ENCODE results near the gene TBC1D14.
"Not testable (repeated sequence)": the region's sequence is repeated elsewhere in the genome, so short reads cannot be mapped to it uniquely, and the experiment has no call there.

Gene TBC1D14

DNA sequence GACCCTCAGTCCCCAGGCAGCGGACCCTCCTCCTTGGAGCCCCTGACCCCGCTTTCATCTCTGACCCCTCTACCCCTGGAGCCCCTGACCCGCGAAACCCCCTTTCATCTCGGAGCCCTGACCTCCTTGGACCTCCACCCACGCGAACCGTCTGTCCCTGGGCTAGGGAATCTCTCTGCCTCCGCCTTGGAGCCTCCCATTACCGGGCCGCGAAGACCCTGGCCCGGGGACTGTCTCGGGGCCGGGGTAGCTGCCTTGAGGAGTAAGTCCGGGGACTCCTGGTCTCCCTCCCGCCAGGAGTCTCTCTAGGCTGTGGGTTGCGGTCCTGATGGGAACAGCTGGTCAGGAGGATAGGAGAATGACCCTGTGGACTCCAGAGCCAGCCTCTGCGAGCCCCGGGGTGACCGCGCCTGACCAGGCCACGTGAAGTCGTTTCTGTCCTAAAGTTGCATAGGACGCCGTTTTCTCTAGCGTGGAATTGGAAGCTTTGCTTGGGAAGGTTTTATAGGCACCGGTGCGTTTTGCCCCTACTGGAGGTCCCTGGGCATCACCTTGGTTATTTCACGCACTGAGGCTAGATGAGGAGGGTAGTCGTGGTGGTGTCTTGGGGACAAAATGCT is 824 bp downstream of the TBC1D14 start:
- Histone ChIP-seq H2AFZ (ENCODE audit: low read depth, low read length, severe bottlenecking) (no peak overlapping the region), H4K20me1 (ENCODE audit: low read depth, low read length) (no peaks in the 10 kb centered on the region), H3K79me2 (ENCODE audit: insufficient read depth, low read length) (no peaks in the 10 kb centered on the region), H3K9me3 (ENCODE audit: insufficient read depth, low read length) (no peaks in the 10 kb centered on the region), H3K4me3 (ENCODE audit: insufficient read depth, low read length, poor library complexity, severe bottlenecking) (peak overlapping the region; percentile 72), H3F3A (ENCODE audit: insufficient read depth) (no peaks in the 10 kb centered on the region), H3K27ac (ENCODE audit: low read depth, low read length) (no peak overlapping the region), H3K4me2 (ENCODE audit: low read depth, low read length, poor library complexity, severe bottlenecking) (peak overlapping the region; percentile 80), H3K9ac (ENCODE audit: low read length) (peak overlapping the region; percentile 72), H3K9me2 (replicated peaks; ENCODE audit: insufficient read depth, low read length) (no peaks in the 10 kb centered on the region), H3K27me3 (ENCODE audit: low read length) (no peaks in the 10 kb centered on the region; the same call in 1 of the 2 replicates), H3K36me3 (ENCODE audit: low read length) (no peaks in the 10 kb centered on the region)
- TF ChIP-seq CTCF (IDR thresholded peaks at IDR 0.05; ENCODE audit: insufficient read depth, low read length, poor library complexity, severe bottlenecking) (no peak), EZH2phosphoT487 (conservative IDR thresholded peaks at IDR 0.05; ENCODE audit: low read length) (no peak)

GRCh38 chr4:6910960-6911874 is 1.6 kb downstream of the TBC1D14 start:
- no peaks in the 10 kb centered on the region; the same call in 1 of the 2 replicates for H3K27me3 ChIP-seq (ENCODE audit: low read length)
- H3K4me2 ChIP-seq (ENCODE audit: low read depth, low read length, poor library complexity, severe bottlenecking), result peak overlapping the region; percentile 80
- H2AFZ ChIP-seq (ENCODE audit: low read depth, low read length, severe bottlenecking), result no peak overlapping the region
- TF ChIP-seq CTCF (IDR thresholded peaks at IDR 0.05; ENCODE audit: insufficient read depth, low read length, poor library complexity, severe bottlenecking) (no peak), EZH2phosphoT487 (conservative IDR thresholded peaks at IDR 0.05; ENCODE audit: low read length) (no peak)
- no peak overlapping the region for H3K27ac ChIP-seq (ENCODE audit: low read depth, low read length)
- no peak overlapping the region; the same call in 1 of the 2 replicates for H3K9ac ChIP-seq (ENCODE audit: low read length)
- H4K20me1 ChIP-seq (ENCODE audit: low read depth, low read length), result no peaks in the 10 kb centered on the region
- no peaks in the 10 kb centered on the region for H3K36me3 ChIP-seq (ENCODE audit: low read length)
- H3K79me2 ChIP-seq (ENCODE audit: insufficient read depth, low read length), result no peaks in the 10 kb centered on the region
- no peaks in the 10 kb centered on the region for H3K9me3 ChIP-seq (ENCODE audit: insufficient read depth, low read length)
- no peak overlapping the region for H3K4me3 ChIP-seq (ENCODE audit: insufficient read depth, low read length, poor library complexity, severe bottlenecking)
- no peaks in the 10 kb centered on the region for H3K9me2 ChIP-seq (replicated peaks; ENCODE audit: insufficient read depth, low read length)
- no peaks in the 10 kb centered on the region for H3F3A ChIP-seq (ENCODE audit: insufficient read depth)

DNA sequence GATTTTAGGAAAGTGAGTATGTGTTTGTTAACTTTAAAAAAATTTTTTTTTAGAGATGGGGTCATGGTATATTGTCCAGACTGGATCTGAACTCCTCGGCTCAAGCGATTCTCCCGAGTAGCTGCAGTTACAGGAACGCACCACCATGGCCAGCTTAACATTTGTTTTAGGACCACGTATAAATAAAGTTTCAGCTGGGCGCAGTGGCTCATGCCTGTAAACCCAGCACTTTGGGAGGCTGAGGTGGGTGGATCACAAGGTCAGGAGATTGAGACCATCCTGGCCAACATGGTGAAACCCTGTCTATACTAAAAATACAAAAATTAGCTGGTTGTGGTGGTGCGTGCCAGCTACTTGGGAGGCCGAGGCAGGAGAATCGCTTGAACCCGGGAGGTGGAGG is 2.3 kb downstream of the TBC1D14 start:
- H3F3A ChIP-seq (ENCODE audit: insufficient read depth); H3K9me3 ChIP-seq (ENCODE audit: insufficient read depth, low read length); H3K4me2 ChIP-seq (ENCODE audit: low read depth, low read length, poor library complexity, severe bottlenecking); H3K4me3 ChIP-seq (ENCODE audit: insufficient read depth, low read length, poor library complexity, severe bottlenecking); H4K20me1 ChIP-seq (ENCODE audit: low read depth, low read length); H3K9ac ChIP-seq (ENCODE audit: low read length); H3K79me2 ChIP-seq (ENCODE audit: insufficient read depth, low read length); H3K27me3 ChIP-seq (ENCODE audit: low read length); H2AFZ ChIP-seq (ENCODE audit: low read depth, low read length, severe bottlenecking); H3K36me3 ChIP-seq (ENCODE audit: low read length); H3K27ac ChIP-seq (ENCODE audit: low read depth, low read length); H3K9me2 ChIP-seq (replicated peaks; ENCODE audit: insufficient read depth, low read length): not testable (repeated sequence)

GRCh38 chr4:6912441-6912840 is 2.8 kb downstream of the TBC1D14 start:
- Histone ChIP-seq H3K9me2 (replicated peaks; ENCODE audit: insufficient read depth, low read length) (no peaks in the 10 kb centered on the region), H3K79me2 (ENCODE audit: insufficient read depth, low read length) (no peaks in the 10 kb centered on the region), H3K27ac (ENCODE audit: low read depth, low read length) (no peak overlapping the region), H3K4me3 (ENCODE audit: insufficient read depth, low read length, poor library complexity, severe bottlenecking) (no peak overlapping the region), H3K4me2 (ENCODE audit: low read depth, low read length, poor library complexity, severe bottlenecking) (no peak overlapping the region), H3K27me3 (ENCODE audit: low read length) (no peaks in the 10 kb centered on the region; the same call in 1 of the 2 replicates), H3K9me3 (ENCODE audit: insufficient read depth, low read length) (no peaks in the 10 kb centered on the region), H3K9ac (ENCODE audit: low read length) (no peak overlapping the region), H3F3A (ENCODE audit: insufficient read depth) (no peaks in the 10 kb centered on the region), H4K20me1 (ENCODE audit: low read depth, low read length) (no peaks in the 10 kb centered on the region), H2AFZ (ENCODE audit: low read depth, low read length, severe bottlenecking) (no peak overlapping the region), H3K36me3 (ENCODE audit: low read length) (no peaks in the 10 kb centered on the region)
- TF ChIP-seq EZH2phosphoT487 (conservative IDR thresholded peaks at IDR 0.05; ENCODE audit: low read length), result no peak
- TF ChIP-seq CTCF (IDR thresholded peaks at IDR 0.05; ENCODE audit: insufficient read depth, low read length, poor library complexity, severe bottlenecking), result no peak

All from SU-DHL-6 (cell line).